Pancreas (tissue), 10 donors: Measurements from ENCODE around the gene SENP5. TPM values are rescaled to one million over a fixed set of nuclear protein-coding genes. Genes with fewer than 3 reads are reported as not detected.

Experiments used
- ATAC-seq, 4 donors: fragments of 200-7000 bp; cut with Tn5 transposase; one replicate each; pipeline versions ENCODE4 v1.8.0 to v1.9.1; 2020; ENCODE audit warnings: mild to moderate bottlenecking in 4 of 4, moderate library complexity in 4 of 4
- DNase-seq, 6 donors: peaks; one replicate each; pipeline ENCODE4 v3.0.0-alpha.2; 2020
- FAIRE-seq: peaks from 2 replicates; lab custom pipeline; 2012; peaks lifted over from hg19 to GRCh38; lab: Jason Lieb, UNC
- H3K27ac ChIP-seq, 4 donors: fragments of 200-600 bp; sonication (generic); 1 replicate in 3 of 4; 2 replicates in 1 of 4; pipeline versions ENCODE4 v1.5.0 to v1.8.0; 2020
- H3K27me3 ChIP-seq, 4 donors: fragments of 200-600 bp; one replicate each; pipeline ENCODE4 v1.8.0; 2021
- H3K36me3 ChIP-seq, 3 donors: fragments of 200-600 bp; sonication (generic) in 1 of 3; one replicate each; pipeline versions ENCODE4 v1.5.0 to v1.8.0; 2020 to 2021
- H3K4me1 ChIP-seq, 3 donors: fragments of 200-600 bp; one replicate each; pipeline ENCODE4 v1.8.0; 2021
- H3K4me3 ChIP-seq, 4 donors: fragments of 200-600 bp; sonication (generic) in 2 of 4; one replicate each; pipeline versions ENCODE4 v1.5.0 to v1.8.0; 2020 to 2021
- H3K9me3 ChIP-seq, 4 donors: fragments of 200-600 bp; one replicate each; pipeline ENCODE4 v1.8.0; 2021
- CTCF ChIP-seq, 4 donors: fragments of 200-600 bp; sonication (generic) in 3 of 4; IDR thresholded peaks; one replicate each; pipeline versions ENCODE4 v1.5.0 to v1.8.0; 2021; ENCODE audit warnings: antibody characterized with exemption in 4 of 4
- WGBS, 2 donors: extraction: QIAGEN DNeasy Blood & Tissue Kit; methylation state at CpG; one replicate each; pipeline ENCODE4 v1.1.7; 2013; 5-methylcytosine and 5-hydroxymethylcytosine counted together
- intact Hi-C, 3 donors: fragments of 100-400 bp; cut with DNase I; formaldehyde crosslinking; loops; one replicate each; pipeline versions ENCODE4 v1.11.1 to v1.14.2; 2022
- polyA plus RNA-seq, 2 donors: library from polyadenylated mRNA; stranded (reverse); fragments of 200-250 nt; gene quantifications; one replicate each; pipeline ENCODE4 v1.2.3, GENCODE V29; 2013
- total RNA-seq, 6 donors: library from RNA; stranded (reverse); fragmentation: NEBNext Ultra II Directional in 4 of 6; extraction: Animal tissue kit (Norgen Biotek cat#: 25700) in 4 of 6; gene quantifications; one replicate each; pipeline versions ENCODE4 v1.2.1 to v1.2.4, GENCODE V29; 2021 to 2023
- donor health status: healthy with polysubstance abuse.
- donor health status: DM: no; HTN: no; CAD: no; lungs with moderate emphysema.
- donor health status: DM: no; HTN: no; CAD: no.
- donor health status: control.
- donor health status: control.
- donor health status: Bipolar disorder and iron deficiency.
- donor health status: DM: yes; HTN: yes; CAD: no.
- donor health status: DM: no; HTN: no; CAD: no.
- donor health status: DM: no; HTN: no; CAD: no.
- donor health status: DM: yes; HTN: yes; CAD: no.

SENP5 gene
- total and polyA plus RNA-seq, 8 donors = 5.7 to 16.2 (median 10.9) TPM

- peaks cover 0 to 4% (median 0%) of the 10 kb centered on the region in 3 donors for H3K4me1 ChIP-seq
- intact Hi-C loops = loop anchor here in 1 of 3 donors (5.0 kb wide), 1 partner anchor 128 kb away; no protein-coding TSS in a partner anchor
- H3K4me3 ChIP-seq = no peak overlapping the region
- no peak overlapping the region for H3K27ac ChIP-seq
- ATAC-seq (no peak), FAIRE-seq (no peak), DNase-seq (no peak)
- no peaks in the 10 kb centered on the region for H3K27me3 ChIP-seq
- TF ChIP-seq CTCF (IDR thresholded peaks at IDR 0.05) = no peak
- WGBS, 2 donors = 90 to 95% methylated on average over 11 of the region's 11 CpGs
- H3K9me3 ChIP-seq = no peaks in the 10 kb centered on the region
- H3K36me3 ChIP-seq = no peaks in the 10 kb centered on the region
These were observed 97.5 kb downstream of the SENP5 start for GRCh38 chr3:196965112-196965803.

- ATAC-seq (no peak), DNase-seq (no peak), FAIRE-seq (no peak)
- Histone ChIP-seq H3K9me3 (no peaks in the 10 kb centered on the region), H3K36me3 (no peaks in the 10 kb centered on the region), H3K27ac (no peak overlapping the region), H3K27me3 (no peaks in the 10 kb centered on the region), H3K4me3 (no peak overlapping the region), H3K4me1 (peaks cover 0 to 4% (median 0%) of the 10 kb centered on the region in 3 donors)
- intact Hi-C loops = loop anchor here in 1 of 3 donors (5.0 kb wide), 1 partner anchor 128 kb away; no protein-coding TSS in a partner anchor
- WGBS, 2 donors = 87 to 91% methylated on average over 10 of the region's 10 CpGs
- no peak for TF ChIP-seq CTCF (IDR thresholded peaks at IDR 0.05)
These were observed 98.1 kb downstream of the SENP5 start for GRCh38 chr3:196965804-196966173.

GRCh38 chr3:196966526-196967401 is 99.0 kb downstream of the SENP5 start:
- WGBS, 2 donors = 85 to 86% methylated on average over 46 to 47 of the region's 47 CpGs
- Histone ChIP-seq H3K36me3 (no peaks in the 10 kb centered on the region), H3K9me3 (no peaks in the 10 kb centered on the region), H3K27ac (no peak overlapping the region), H3K27me3 (no peaks in the 10 kb centered on the region), H3K4me3 (no peak overlapping the region), H3K4me1 (peaks cover 0 to 4% (median 0%) of the 10 kb centered on the region in 3 donors)
- ATAC-seq (no peak), FAIRE-seq (no peak), DNase-seq (peak in 1 of 6 donors; percentile 69)
- intact Hi-C loops = loop anchor here in 1 of 3 donors (5.0 kb wide), 1 partner anchor 129 kb away; no protein-coding TSS in a partner anchor
- no peak for TF ChIP-seq CTCF (IDR thresholded peaks at IDR 0.05)

- Histone ChIP-seq H3K4me3 (peak overlapping the region in 3 of 4 donors; percentile 69 to 91 (median 83)), H3K4me1 (peaks cover 0 to 4% (median 0%) of the 10 kb centered on the region in 3 donors), H3K36me3 (no peaks in the 10 kb centered on the region), H3K27me3 (no peaks in the 10 kb centered on the region), H3K9me3 (no peaks in the 10 kb centered on the region), H3K27ac (no peak overlapping the region)
- ATAC-seq (no peak), DNase-seq (no peak), FAIRE-seq (no peak)
- intact Hi-C loops = loop anchor here in 1 of 3 donors (5.0 kb wide), 1 partner anchor 130 kb away; no protein-coding TSS in a partner anchor
- 73 to 79% methylated on average over 35 of the region's 35 CpGs for WGBS, 2 donors
- TF ChIP-seq CTCF (IDR thresholded peaks at IDR 0.05) = no peak
These were observed 99.9 kb downstream of the SENP5 start for GRCh38 chr3:196967412-196968232.
